HCT116 (cell line): Measurements from ENCODE around the gene TOX2. TPM values are rescaled to one million over a fixed set of nuclear protein-coding genes. Genes with fewer than 3 reads are reported as not detected.

ENCODE experiments used
- ATAC-seq: fragments of 200-7000 bp; cut with Tn5 transposase; 2 replicates; pipeline ENCODE4 v1.9.1; 2020; ENCODE audit warnings: mild to moderate bottlenecking, moderate library complexity
- BruUV-seq: library from RNA; stranded (reverse); fragments of 400-500 nt; replicated peaks from 2 replicates; lab custom pipeline; 2021; lab: Mats Ljungman, UMichigan
- CTCF ChIA-PET: fragments of 300-600 bp; sonication (Branson Sonifier 250); formaldehyde crosslinking; loops from one replicate; lab custom pipeline; 2021; ENCODE audit warnings: antibody characterized with exemption; lab: Charles Lee
- POLR2A ChIA-PET: fragments of 300-600, 350-600 bp; sonication (Branson Sonifier 250); formaldehyde crosslinking; loops from one replicate; lab custom pipeline; 2021; ENCODE audit warnings: antibody characterized with exemption; lab: Charles Lee
- RAD21 ChIA-PET, 2 experiments: fragments of 300-600 bp; sonication (Branson Sonifier 250); formaldehyde crosslinking; loops; one replicate each; lab custom pipeline; 2023; ENCODE audit warnings: low total read pairs in 2 of 2; ENCODE audit not compliant: uncharacterized antibody in 2 of 2, unreplicated experiment in 2 of 2, low non-redundant PET in 1 of 2; lab: Charles Lee
- DNase-seq: peaks from one replicate; pipeline ENCODE4 v3.0.0-alpha.2; 2010; ENCODE audit warnings: low read depth, low spot score
- H2AFZ ChIP-seq: fragments of 200-600 bp; shearing (Covaris generic), sonication (generic); 2 replicates; pipeline ENCODE4 v1.6.1; 2017; ENCODE audit warnings: low read depth, mixed run types, mixed read lengths, antibody characterized with exemption, low read length; ENCODE audit not compliant: poor library complexity, severe bottlenecking
- H3K27ac ChIP-seq: 2 replicates; pipeline ENCODE4 v1.5.1; 2012; ENCODE audit warnings: low read depth, low read length
- H3K27me3 ChIP-seq: fragments of 200-600 bp; sonication (generic); 2 replicates; pipeline ENCODE4 v1.6.1; 2016; ENCODE audit warnings: mixed run types, low read length, mixed read lengths; ENCODE audit not compliant: insufficient read depth
- H3K36me3 ChIP-seq, 2 experiments: fragments of 200-500 bp in 1 of 2; fragments of 200-600 bp in 1 of 2; sonication (Bioruptor generic) in 1 of 2; sonication (generic) in 1 of 2; 2 replicates each; pipeline versions ENCODE4 v1.5.1 to v1.6.1; 2014 to 2016; ENCODE audit warnings: low read length in 2 of 2, inconsistent platforms in 1 of 2, mixed read lengths in 1 of 2, mixed run types in 1 of 2; ENCODE audit not compliant: insufficient read depth in 2 of 2, control insufficient read depth in 1 of 2
- H3K4me1 ChIP-seq, 2 experiments: fragments of 200-600 bp in 1 of 2; sonication (generic) in 1 of 2; 2 replicates each; pipeline versions ENCODE4 v1.5.1 to v1.6.1; 2012 to 2017; ENCODE audit warnings: low read length in 2 of 2, inconsistent platforms in 1 of 2, mild to moderate bottlenecking in 1 of 2, mixed read lengths in 1 of 2, mixed run types in 1 of 2, moderate library complexity in 1 of 2; ENCODE audit not compliant: insufficient read depth in 2 of 2, control insufficient read depth in 1 of 2
- H3K4me2 ChIP-seq: fragments of 200-600 bp; sonication (generic); 2 replicates; pipeline ENCODE4 v1.6.1; 2017; ENCODE audit warnings: mixed run types, low read length, mixed read lengths
- H3K4me3 ChIP-seq, 2 experiments: fragments of 200-600 bp in 1 of 2; sonication (generic) in 1 of 2; replicated peaks in 1 of 2; 2 replicates each; pipeline ENCODE4 v1.5.1; 2011 to 2016; ENCODE audit warnings: low read length in 2 of 2, control low read depth in 1 of 2, low read depth in 1 of 2, mild to moderate bottlenecking in 1 of 2, mixed read lengths in 1 of 2, mixed run types in 1 of 2
- H3K79me2 ChIP-seq: fragments of 200-600 bp; sonication (generic); 2 replicates; pipeline ENCODE4 v1.6.1; 2017; ENCODE audit warnings: mild to moderate bottlenecking, mixed run types, low read length, moderate library complexity, mixed read lengths; ENCODE audit not compliant: insufficient read depth
- H3K9ac ChIP-seq: fragments of 200-600 bp; sonication (generic); 2 replicates; pipeline ENCODE4 v1.6.1; 2016; ENCODE audit warnings: low read length, mixed read lengths
- H3K9me2 ChIP-seq: fragments of 200-600 bp; sonication (generic), shearing (Covaris generic); 2 replicates; pipeline ENCODE4 v1.6.1; 2017; ENCODE audit warnings: mixed run types, mild to moderate bottlenecking, moderate library complexity; ENCODE audit not compliant: insufficient read depth
- H3K9me3 ChIP-seq, 2 experiments: fragments of 200-500 bp in 1 of 2; fragments of 200-600 bp in 1 of 2; sonication (Bioruptor generic) in 1 of 2; sonication (generic) in 1 of 2; 2 replicates each; pipeline ENCODE4 v1.6.1; 2014 to 2017; ENCODE audit warnings: low read length in 2 of 2, mixed read lengths in 2 of 2, inconsistent platforms in 1 of 2, low read depth in 1 of 2, mild to moderate bottlenecking in 1 of 2, mixed run types in 1 of 2, moderate library complexity in 1 of 2; ENCODE audit not compliant: control insufficient read depth in 1 of 2, insufficient read depth in 1 of 2
- H4K20me1 ChIP-seq: fragments of 200-600 bp; sonication (generic), shearing (Covaris generic); 2 replicates; pipeline ENCODE4 v1.6.1; 2017; ENCODE audit warnings: mixed run types, mild to moderate bottlenecking, moderate library complexity; ENCODE audit not compliant: insufficient read depth
- CBX3 ChIP-seq: IDR thresholded peaks from 2 replicates; pipeline ENCODE4 v1.6.1; 2012; ENCODE audit warnings: low read depth
- ELF1 ChIP-seq: IDR thresholded peaks from 2 replicates; pipeline ENCODE4 v1.6.1; 2012; ENCODE audit warnings: low read depth, borderline replicate concordance
- YY1 ChIP-seq: IDR thresholded peaks from 2 replicates; pipeline ENCODE4 v1.6.1; 2011; ENCODE audit warnings: low read length, low read depth, moderate library complexity, mild to moderate bottlenecking; ENCODE audit not compliant: insufficient replicate concordance; ENCODE audit errors: extremely low read depth
- ZFX ChIP-seq: fragments of 450-650 bp; IDR thresholded peaks from 2 replicates; pipeline ENCODE4 v1.6.1; 2017
- ZNF274 ChIP-seq: fragments of 200-500 bp; sonication (Bioruptor generic); IDR thresholded peaks from 2 replicates; pipeline ENCODE4 v1.6.1; 2014; ENCODE audit warnings: mild to moderate bottlenecking, low read depth, low read length, inconsistent platforms
- intact Hi-C: fragments of 100-400 bp; cut with micrococcal nuclease; formaldehyde crosslinking; loops from 2 replicates; pipeline ENCODE4 v1.10.0; 2022
- total RNA-seq: library from RNA; stranded (reverse); gene quantifications from one replicate; pipeline ENCODE4 v1.2.1, GENCODE V29; 2021; ENCODE audit not compliant: unreplicated experiment
- TF ChIP-seq, protein P1 (sequence below): IDR thresholded peaks from 2 replicates; pipeline ENCODE4 v1.6.1; 2012

TOX2 gene
- total RNA-seq, 1 experiment from 2014 or later = 39.6 TPM

DNA sequence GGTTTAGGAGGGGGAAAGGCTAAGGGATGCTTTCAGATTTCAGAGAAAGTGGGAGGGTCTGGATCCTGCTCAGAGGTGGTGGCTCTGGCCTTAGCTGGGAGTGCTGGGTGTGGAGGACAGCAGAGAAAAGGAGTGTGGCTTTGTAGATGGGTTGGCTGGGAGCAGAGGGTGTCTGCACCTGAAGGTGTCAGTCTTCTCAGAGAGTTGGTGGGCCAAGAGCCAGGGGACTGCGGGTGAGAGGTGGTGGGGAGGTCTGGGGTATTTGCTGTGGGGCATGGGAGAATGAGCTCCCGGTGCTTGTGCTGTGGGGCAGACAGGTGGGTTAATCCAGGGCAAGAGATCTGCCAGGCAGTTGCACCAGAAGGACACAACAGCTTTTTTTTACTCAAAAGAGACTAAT, 67.4 kb downstream of the TOX2 start:
- no peaks in the 10 kb centered on the region for H3K79me2 ChIP-seq
- no peak for ATAC-seq
- H2AFZ ChIP-seq = no peak overlapping the region
- DNase-seq = no peak
- no peak overlapping the region for H3K27ac ChIP-seq
- peaks cover 2 to 30% of the 10 kb centered on the region in 2 experiments; a peak in 3 of 4 replicates for H3K4me1 ChIP-seq
- H3K9me3 ChIP-seq = no peaks in the 10 kb centered on the region
- H3K4me2 ChIP-seq = no peak overlapping the region
- CTCF ChIA-PET = interaction anchor here (0.9 to 2.7 kb wide), 7 partner anchors 17 to 533 kb away, joined by 3 to 10 read pairs (median 4); no protein-coding TSS in a partner anchor
- no peaks in the 10 kb centered on the region for H3K36me3 ChIP-seq
- no peaks in the 10 kb centered on the region for H4K20me1 ChIP-seq
- BruUV-seq = no TSS peak
- POLR2A ChIA-PET = interaction anchor here (0.9 kb wide), 1 partner anchor 20 kb away, joined by 3 read pairs; no protein-coding TSS in a partner anchor
- intact Hi-C loops = no loop called here
- RAD21 ChIA-PET = no interaction called here
- H3K9me2 ChIP-seq = no peaks in the 10 kb centered on the region
- H3K4me3 ChIP-seq = no peak overlapping the region
- H3K27me3 ChIP-seq = no peaks in the 10 kb centered on the region
- H3K9ac ChIP-seq = no peak overlapping the region
- no peak for TF ChIP-seq ZFX
- no peak for TF ChIP-seq ZNF274
- no peak for TF ChIP-seq YY1

DNA sequence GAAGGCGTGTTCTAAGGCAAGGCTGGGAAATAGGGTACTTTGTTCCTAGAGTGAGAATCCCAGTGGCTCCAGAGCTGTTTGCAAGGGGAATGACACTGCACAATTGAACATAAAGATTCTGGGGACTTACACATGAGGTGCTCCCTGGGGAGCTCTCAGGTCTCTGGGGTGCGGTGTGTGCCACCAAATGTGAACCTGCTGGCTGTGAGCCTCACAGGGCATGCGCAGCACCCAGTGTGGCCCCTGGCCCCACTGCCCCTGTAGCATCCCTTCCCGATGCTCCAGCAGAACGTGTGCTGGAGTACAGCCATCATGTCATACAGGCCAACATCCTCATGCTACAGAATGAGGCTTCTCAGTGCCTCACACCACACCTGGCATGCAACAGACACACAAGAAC, 68.2 kb downstream of the TOX2 start:
- DNase-seq (no peak), ATAC-seq (no peak)
- RAD21 ChIA-PET = no interaction called here
- TF ChIP-seq, protein P1, sequence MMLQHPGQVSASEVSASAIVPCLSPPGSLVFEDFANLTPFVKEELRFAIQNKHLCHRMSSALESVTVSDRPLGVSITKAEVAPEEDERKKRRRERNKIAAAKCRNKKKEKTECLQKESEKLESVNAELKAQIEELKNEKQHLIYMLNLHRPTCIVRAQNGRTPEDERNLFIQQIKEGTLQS = no peak
- TF ChIP-seq ELF1 (no peak), CBX3 (no peak)
- H3K27me3 ChIP-seq = no peaks in the 10 kb centered on the region
- no peak overlapping the region for H3K27ac ChIP-seq
- BruUV-seq = no TSS peak
- H4K20me1 ChIP-seq = no peaks in the 10 kb centered on the region
- no peaks in the 10 kb centered on the region for H3K79me2 ChIP-seq
- H3K4me3 ChIP-seq = no peak overlapping the region
- no peak overlapping the region for H2AFZ ChIP-seq
- no peak overlapping the region for H3K4me2 ChIP-seq
- H3K9me2 ChIP-seq = no peaks in the 10 kb centered on the region
- POLR2A ChIA-PET = no interaction called here
- H3K36me3 ChIP-seq = no peaks in the 10 kb centered on the region
- H3K9me3 ChIP-seq = no peaks in the 10 kb centered on the region
- peaks cover 0 to 21% of the 10 kb centered on the region in 2 experiments; a peak in 2 of 4 replicates for H3K4me1 ChIP-seq
- intact Hi-C loops = no loop called here
- H3K9ac ChIP-seq = no peak overlapping the region
- CTCF ChIA-PET = interaction anchor here (1.0 to 2.7 kb wide), 11 partner anchors 8 to 534 kb away, joined by 3 to 11 read pairs (median 5); no protein-coding TSS in a partner anchor
